Ishikawa (cell line): ENCODE results near the gene GMDS.

Experiments used
- CEBPB ChIP-seq: IDR thresholded peaks from 2 replicates; pipeline ENCODE4 v1.6.1; 2012
- CREB1 ChIP-seq: IDR thresholded peaks from 2 replicates; pipeline ENCODE4 v1.6.1; 2012; ENCODE audit warnings: low read depth
- EGR1 ChIP-seq: IDR thresholded peaks from 2 replicates; pipeline ENCODE4 v1.6.1; 2012
- EP300 ChIP-seq: IDR thresholded peaks from 2 replicates; pipeline ENCODE4 v1.6.1; 2012; ENCODE audit warnings: borderline replicate concordance
- FOXM1 ChIP-seq: IDR thresholded peaks from 2 replicates; pipeline ENCODE4 v1.6.1; 2012; ENCODE audit warnings: low read depth, borderline replicate concordance
- NFIC ChIP-seq: IDR thresholded peaks from 2 replicates; pipeline ENCODE4 v1.6.1; 2012
- RAD21 ChIP-seq: IDR thresholded peaks from 2 replicates; pipeline ENCODE4 v1.6.1; 2012; ENCODE audit warnings: low read depth
- TAF1 ChIP-seq: IDR thresholded peaks from 2 replicates; pipeline ENCODE4 v1.6.1; 2012; ENCODE audit warnings: low read depth, mild to moderate bottlenecking
- TCF12 ChIP-seq: IDR thresholded peaks from 2 replicates; pipeline ENCODE4 v1.6.1; 2012; ENCODE audit warnings: low read depth
- YY1 ChIP-seq: IDR thresholded peaks from 2 replicates; pipeline ENCODE4 v1.6.1; 2012; ENCODE audit warnings: low read depth
- ZBTB7A ChIP-seq: IDR thresholded peaks from 2 replicates; pipeline ENCODE4 v1.6.1; 2012; ENCODE audit warnings: low read depth
- TF ChIP-seq, protein P1 (sequence below): IDR thresholded peaks from 2 replicates; pipeline ENCODE4 v1.6.1; 2012; ENCODE audit warnings: low read depth, mild to moderate bottlenecking

- TF ChIP-seq, protein P1, sequence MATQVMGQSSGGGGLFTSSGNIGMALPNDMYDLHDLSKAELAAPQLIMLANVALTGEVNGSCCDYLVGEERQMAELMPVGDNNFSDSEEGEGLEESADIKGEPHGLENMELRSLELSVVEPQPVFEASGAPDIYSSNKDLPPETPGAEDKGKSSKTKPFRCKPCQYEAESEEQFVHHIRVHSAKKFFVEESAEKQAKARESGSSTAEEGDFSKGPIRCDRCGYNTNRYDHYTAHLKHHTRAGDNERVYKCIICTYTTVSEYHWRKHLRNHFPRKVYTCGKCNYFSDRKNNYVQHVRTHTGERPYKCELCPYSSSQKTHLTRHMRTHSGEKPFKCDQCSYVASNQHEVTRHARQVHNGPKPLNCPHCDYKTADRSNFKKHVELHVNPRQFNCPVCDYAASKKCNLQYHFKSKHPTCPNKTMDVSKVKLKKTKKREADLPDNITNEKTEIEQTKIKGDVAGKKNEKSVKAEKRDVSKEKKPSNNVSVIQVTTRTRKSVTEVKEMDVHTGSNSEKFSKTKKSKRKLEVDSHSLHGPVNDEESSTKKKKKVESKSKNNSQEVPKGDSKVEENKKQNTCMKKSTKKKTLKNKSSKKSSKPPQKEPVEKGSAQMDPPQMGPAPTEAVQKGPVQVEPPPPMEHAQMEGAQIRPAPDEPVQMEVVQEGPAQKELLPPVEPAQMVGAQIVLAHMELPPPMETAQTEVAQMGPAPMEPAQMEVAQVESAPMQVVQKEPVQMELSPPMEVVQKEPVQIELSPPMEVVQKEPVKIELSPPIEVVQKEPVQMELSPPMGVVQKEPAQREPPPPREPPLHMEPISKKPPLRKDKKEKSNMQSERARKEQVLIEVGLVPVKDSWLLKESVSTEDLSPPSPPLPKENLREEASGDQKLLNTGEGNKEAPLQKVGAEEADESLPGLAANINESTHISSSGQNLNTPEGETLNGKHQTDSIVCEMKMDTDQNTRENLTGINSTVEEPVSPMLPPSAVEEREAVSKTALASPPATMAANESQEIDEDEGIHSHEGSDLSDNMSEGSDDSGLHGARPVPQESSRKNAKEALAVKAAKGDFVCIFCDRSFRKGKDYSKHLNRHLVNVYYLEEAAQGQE, result no peak
- TF ChIP-seq YY1 (no peak), FOXM1 (no peak), EP300 (no peak), RAD21 (no peak), EGR1 (no peak), TAF1 (no peak), CREB1 (no peak), TCF12 (no peak), CEBPB (no peak), NFIC (no peak), ZBTB7A (no peak)
These were observed 42.1 kb downstream of the GMDS start for GRCh38 chr6:2203264-2203663.
